ENCODE results near the gene PRKCB.

GRCh38 chr16:24045641-24046040, 209.9 kb downstream of the PRKCB start:
- TF ChIP-seq CTCF (conservative IDR thresholded peaks at IDR 0.05; ENCODE audit: low read length) (peak; percentile 24), EZH2phosphoT487 (IDR thresholded peaks at IDR 0.05; ENCODE audit: borderline replicate concordance) (no peak)
